HepG2 (cell line): ENCODE results near the gene YIF1A. TPM values are rescaled to one million over a fixed set of nuclear protein-coding genes. Genes with fewer than 3 reads are reported as not detected.
A peak's percentile ranks its signal among the peaks of the same experiment; 100 is the strongest.

ENCODE experiments used
- AGO2 ChIP-seq: fragments of 200-400 bp; formaldehyde crosslinking; optimal IDR thresholded peaks from 2 replicates; pipeline ENCODE3; 2017; ENCODE audit warnings: mild to moderate bottlenecking, low read depth, low read length, moderate library complexity
- AKAP8 ChIP-seq: sonication (generic); formaldehyde crosslinking; IDR thresholded peaks from 2 replicates; pipeline ENCODE4 v1.5.1; 2020; ENCODE audit warnings: mild to moderate bottlenecking, missing genetic modification reagents
- ARNTL ChIP-seq: sonication (generic); formaldehyde crosslinking; IDR thresholded peaks from 2 replicates; pipeline ENCODE4 v1.4.0; 2020; ENCODE audit warnings: mild to moderate bottlenecking, missing genetic modification reagents
- BHLHE40 ChIP-seq: IDR thresholded peaks from 2 replicates; pipeline ENCODE4 v1.6.1; 2011; ENCODE audit warnings: low read length, improper control_type of control experiment
- CSRNP1 ChIP-seq: sonication (generic); formaldehyde crosslinking; IDR thresholded peaks from 2 replicates; pipeline ENCODE4 v1.8.1; 2023; ENCODE audit warnings: mild to moderate bottlenecking, missing genetic modification reagents
- HOXD1 ChIP-seq: sonication (generic); formaldehyde crosslinking; IDR thresholded peaks from 2 replicates; pipeline ENCODE4 v1.5.0; 2020; ENCODE audit warnings: missing genetic modification reagents
- KDM2A ChIP-seq: sonication (generic); formaldehyde crosslinking; IDR thresholded peaks from 2 replicates; pipeline ENCODE4 v1.4.0; 2020; ENCODE audit warnings: low read depth, missing genetic modification reagents, borderline replicate concordance
- MTA1 ChIP-seq: sonication (generic); formaldehyde crosslinking; IDR thresholded peaks from 2 replicates; pipeline ENCODE4 v1.4.0; 2020; ENCODE audit warnings: missing genetic modification reagents, mild to moderate bottlenecking, borderline replicate concordance
- PRDM15 ChIP-seq: sonication (generic); formaldehyde crosslinking; IDR thresholded peaks from 2 replicates; pipeline ENCODE4 v1.4.0; 2020; ENCODE audit warnings: missing genetic modification reagents
- RBM39 ChIP-seq: fragments of 200-400 bp; formaldehyde crosslinking; IDR thresholded peaks from one replicate; pipeline ENCODE4 v1.6.1; 2018; ENCODE audit warnings: antibody characterized with exemption, mild to moderate bottlenecking, low read depth, low read length; ENCODE audit not compliant: poor library complexity, severe bottlenecking
- SIN3A ChIP-seq: IDR thresholded peaks from 2 replicates; pipeline ENCODE4 v1.6.1; 2011; ENCODE audit warnings: low read depth, mild to moderate bottlenecking, control low read depth, low read length, borderline replicate concordance
- SMAD1 ChIP-seq: sonication (generic); formaldehyde crosslinking; IDR thresholded peaks from 2 replicates; pipeline ENCODE4 v1.4.0; 2020; ENCODE audit warnings: missing genetic modification reagents, low read depth, mild to moderate bottlenecking, borderline replicate concordance
- SP5 ChIP-seq: IDR thresholded peaks from 2 replicates; pipeline ENCODE4 v1.6.1; 2016; ENCODE audit warnings: low read depth, borderline replicate concordance
- SRSF1 ChIP-seq: fragments of 200-400 bp; formaldehyde crosslinking; optimal IDR thresholded peaks from 2 replicates; pipeline ENCODE3; 2017; ENCODE audit warnings: mild to moderate bottlenecking, low read depth, low read length, moderate library complexity
- TEAD3 ChIP-seq: optimal IDR thresholded peaks from 2 replicates; pipeline ENCODE3; 2016; ENCODE audit warnings: borderline replicate concordance
- U2AF1 ChIP-seq: fragments of 200-400 bp; formaldehyde crosslinking; optimal IDR thresholded peaks from 2 replicates; pipeline ENCODE3; 2017; ENCODE audit warnings: mild to moderate bottlenecking, low read depth, low read length
- ZBTB42 ChIP-seq: sonication (generic); formaldehyde crosslinking; IDR thresholded peaks from 2 replicates; pipeline ENCODE4 v1.5.0; 2020; ENCODE audit warnings: mild to moderate bottlenecking, missing genetic modification reagents
- ZNF224 ChIP-seq: sonication (generic); formaldehyde crosslinking; IDR thresholded peaks from 2 replicates; pipeline ENCODE4 v1.5.0; 2020; ENCODE audit warnings: mild to moderate bottlenecking, missing genetic modification reagents
- ZNF235 ChIP-seq: sonication (generic); formaldehyde crosslinking; IDR thresholded peaks from 2 replicates; pipeline ENCODE4 v1.8.1; 2023; ENCODE audit warnings: mild to moderate bottlenecking, missing genetic modification reagents, borderline replicate concordance
- ZNF703 ChIP-seq: sonication (generic); formaldehyde crosslinking; IDR thresholded peaks from 2 replicates; pipeline ENCODE4 v1.5.1; 2020; ENCODE audit warnings: missing genetic modification reagents, mild to moderate bottlenecking, moderate library complexity, borderline replicate concordance
- ZNF768 ChIP-seq: sonication (generic); formaldehyde crosslinking; IDR thresholded peaks from 2 replicates; pipeline ENCODE4 v1.4.0; 2020; ENCODE audit warnings: missing genetic modification reagents
- polyA plus RNA-seq, 8 experiments: library from polyadenylated mRNA; depleted of rRNA in 3 of 8; stranded (reverse) in 7 of 8; unstranded in 1 of 8; fragments of >200 nt; fragmentation: Illumina TruSeq in 4 of 8; extraction: Trizol in 4 of 8; gene quantifications; 2 replicates each; pipeline versions ENCODE4 v1.2.1 to v1.2.3, GENCODE V29; 2011 to 2016; ENCODE audit warnings: low read depth in 4 of 8, missing spikeins in 1 of 8, mixed read lengths in 1 of 8; ENCODE audit not compliant: insufficient read depth in 1 of 8
- total RNA-seq, 5 experiments: library from RNA; depleted of rRNA; stranded (reverse); fragments of >200 nt; fragmentation: Illumina TruSeq; extraction: Trizol; gene quantifications; 2 replicates each; pipeline ENCODE4 v1.2.3, GENCODE V29; 2016; ENCODE audit warnings: low read depth in 1 of 5
- TF ChIP-seq, protein P1 (sequence below): sonication (generic); formaldehyde crosslinking; IDR thresholded peaks from 2 replicates; pipeline ENCODE4 v1.4.0; 2020; ENCODE audit warnings: missing genetic modification reagents

Gene YIF1A
- total and polyA plus RNA-seq, 2 of the 13 experiments (the other 11 are each of a cell fraction or from before 2014, with no cell fraction given), result 133 to 145 TPM

DNA sequence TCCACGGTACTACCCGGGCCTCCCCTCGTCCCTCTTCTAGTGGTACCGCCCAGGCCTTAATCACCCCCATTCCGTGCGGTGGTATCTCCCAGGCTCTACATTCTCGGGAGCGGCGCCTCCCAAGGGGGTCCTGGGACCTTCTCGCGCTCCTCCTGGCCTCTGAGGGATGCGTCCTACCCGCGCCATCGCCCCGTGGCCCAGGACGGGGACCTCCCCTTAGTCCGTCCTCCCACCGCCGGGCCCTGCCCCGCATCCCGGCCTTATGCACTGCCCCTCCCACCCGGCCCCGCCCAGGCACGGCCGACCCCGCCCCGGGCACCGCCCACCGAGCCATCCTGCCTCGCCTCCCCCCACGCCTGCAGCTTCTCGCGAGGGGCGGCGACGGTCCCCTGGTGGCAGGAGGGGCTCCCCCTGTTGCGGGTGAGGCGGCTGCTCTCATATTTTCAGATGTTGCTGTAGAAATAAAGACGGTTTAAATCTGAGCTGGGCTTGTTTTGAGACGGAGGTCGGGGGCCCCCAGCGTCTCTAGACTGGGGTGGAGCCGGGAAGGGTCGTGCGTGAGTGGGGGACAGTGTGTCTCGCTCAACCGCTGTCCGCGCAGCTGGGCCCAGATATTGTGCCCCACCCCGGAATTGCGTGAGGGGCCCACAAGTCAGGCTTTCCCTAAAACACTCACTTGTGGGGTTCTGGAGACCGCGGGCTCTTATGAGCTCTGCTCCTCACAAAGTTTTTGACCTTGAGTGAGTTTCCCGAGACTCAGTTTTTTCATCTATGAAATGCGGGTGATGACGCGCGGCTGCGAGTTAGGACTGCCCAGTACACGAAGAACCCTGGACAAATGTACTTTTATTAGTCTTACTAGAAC is 21.3 kb downstream of the YIF1A start (continued):
- peak; percentile 23 for TF ChIP-seq U2AF1
- TF ChIP-seq ARNTL (CRISPR knock-in tag), result no peak
- peak; percentile 80 for TF ChIP-seq KDM2A (CRISPR knock-in tag)
- TF ChIP-seq SP5, result peak; percentile 62
- TF ChIP-seq AKAP8 (CRISPR knock-in tag), result 0 out of 2 replicates have a peak, but pooled peaks have one; percentile 16
- TF ChIP-seq ZNF768, result peak; percentile 14; the same call in 1 of the 2 replicates
- TF ChIP-seq ZNF235 (CRISPR knock-in tag), result peak; percentile 86
- TF ChIP-seq ZNF703 (CRISPR knock-in tag), result no peak
- TF ChIP-seq BHLHE40, result 0 out of 2 replicates have a peak, but pooled peaks have one; percentile 31
- 0 out of 2 replicates have a peak, but pooled peaks have one; percentile 44 for TF ChIP-seq ZBTB42
- peak; percentile 42; the same call in 1 of the 2 replicates for TF ChIP-seq SIN3A
- peak; percentile 41; the same call in 1 of the 2 replicates for TF ChIP-seq CSRNP1 (CRISPR knock-in tag)
- TF ChIP-seq MTA1 (CRISPR knock-in tag), result no peak
- peak; percentile 64; the same call in 1 of the 2 replicates for TF ChIP-seq ZNF224 (CRISPR knock-in tag)
- no peak for TF ChIP-seq SRSF1
- peak; percentile 59 for TF ChIP-seq AGO2
- 0 out of 2 replicates have a peak, but pooled peaks have one; percentile 26 for TF ChIP-seq SMAD1 (CRISPR knock-in tag)
- TF ChIP-seq RBM39, result no peak
- peak; percentile 15 for TF ChIP-seq TEAD3 (CRISPR knock-in tag)
- 0 out of 2 replicates have a peak, but pooled peaks have one; percentile 28 for TF ChIP-seq HOXD1 (CRISPR knock-in tag)
- no peak for TF ChIP-seq PRDM15
- TF ChIP-seq, protein P1, sequence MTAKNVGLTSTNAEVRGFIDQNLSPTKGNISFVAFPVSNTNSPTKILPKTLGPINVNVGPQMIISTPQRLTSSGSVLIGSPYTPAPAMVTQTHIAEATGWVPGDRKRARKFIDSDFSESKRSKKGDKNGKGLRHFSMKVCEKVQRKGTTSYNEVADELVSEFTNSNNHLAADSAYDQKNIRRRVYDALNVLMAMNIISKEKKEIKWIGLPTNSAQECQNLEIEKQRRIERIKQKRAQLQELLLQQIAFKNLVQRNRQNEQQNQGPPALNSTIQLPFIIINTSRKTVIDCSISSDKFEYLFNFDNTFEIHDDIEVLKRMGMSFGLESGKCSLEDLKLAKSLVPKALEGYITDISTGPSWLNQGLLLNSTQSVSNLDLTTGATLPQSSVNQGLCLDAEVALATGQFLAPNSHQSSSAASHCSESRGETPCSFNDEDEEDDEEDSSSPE, result no peak
